Measurements from ENCODE around the gene CDK7.

The CDK7 gene

GRCh38 chr5:69295088-69295754 lies 60.5 kb downstream of the CDK7 start:
- no peak for DNase-seq

GRCh38 chr5:69299625-69300024 lies 64.9 kb downstream of the CDK7 start:
- no peak for DNase-seq

GRCh38 chr5:69300537-69301203 lies 66.0 kb downstream of the CDK7 start:
- DNase-seq, result no peak

GRCh38 chr5:69305512-69305911 lies 70.8 kb downstream of the CDK7 start:
- DNase-seq, result no peak

GRCh38 chr5:69308046-69308553 lies 73.4 kb downstream of the CDK7 start:
- no peak for DNase-seq

GRCh38 chr5:69309380-69309779 lies 74.7 kb downstream of the CDK7 start:
- DNase-seq, result no peak

- DNase-seq, result no peak
Observed at GRCh38 chr5:69312459-69313160, 77.9 kb downstream of the CDK7 start.

GRCh38 chr5:69313428-69313827 lies 78.7 kb downstream of the CDK7 start:
- DNase-seq, result no peak

- no peak for DNase-seq
Observed at GRCh38 chr5:69315972-69316371, 81.3 kb downstream of the CDK7 start.

GRCh38 chr5:69317391-69317790 lies 82.7 kb downstream of the CDK7 start:
- no peak for DNase-seq

- DNase-seq, result no peak
Observed at GRCh38 chr5:69326365-69326764, 91.7 kb downstream of the CDK7 start.
